Progenitor cell of endocrine pancreas (in vitro differentiated cells): ENCODE measurements around the gene MCRIP1. TPM values are rescaled to one million over a fixed set of nuclear protein-coding genes. Genes with fewer than 3 reads are reported as not detected.

Source experiments
- DNase-seq: peaks from one replicate; pipeline ENCODE4 v3.0.0; 2021; ENCODE audit warnings: low spot score; ENCODE audit not compliant: unreplicated experiment
- H3K27ac Mint-ChIP-seq: 2 replicates; pipeline ENCODE4 v1.8.0; 2021; ENCODE audit warnings: mild to moderate bottlenecking, moderate library complexity, mixed read lengths
- H3K27me3 Mint-ChIP-seq: 2 replicates; pipeline ENCODE4 v1.8.0; 2021; ENCODE audit warnings: mixed read lengths
- H3K36me3 Mint-ChIP-seq: 2 replicates; pipeline ENCODE4 v1.8.0; 2022; ENCODE audit warnings: mixed read lengths; ENCODE audit not compliant: insufficient read depth
- H3K4me1 Mint-ChIP-seq: 2 replicates; pipeline ENCODE4 v1.8.0; 2021; ENCODE audit warnings: low read depth, mixed read lengths
- H3K4me3 Mint-ChIP-seq: 2 replicates; pipeline ENCODE4 v1.8.0; 2021; ENCODE audit warnings: low read depth, mild to moderate bottlenecking, moderate library complexity, mixed read lengths
- H3K9me3 Mint-ChIP-seq: 2 replicates; pipeline ENCODE4 v1.8.0; 2021; ENCODE audit warnings: low read depth, mixed read lengths
- CTCF ChIP-seq: fragments of 200-600 bp; sonication (generic); IDR thresholded peaks from one replicate; pipeline ENCODE4 v1.5.0; 2021; ENCODE audit warnings: antibody characterized with exemption, mild to moderate bottlenecking; ENCODE audit not compliant: unreplicated experiment
- total RNA-seq: library from RNA; stranded (reverse); gene quantifications from 2 replicates; pipeline ENCODE4 v1.2.1, GENCODE V29; 2021

The MCRIP1 gene
- total RNA-seq, 1 donor from 2014 or later: 157 TPM

GRCh38 chr17:81822996-81823819 is 9.9 kb downstream of the MCRIP1 start:
- no peaks in the 10 kb centered on the region for H3K9me3 Mint-ChIP-seq
- no peak for TF ChIP-seq CTCF
- H3K27me3 Mint-ChIP-seq: peaks cover 3% of the 10 kb centered on the region
- DNase-seq: no peak
- no peak overlapping the region for H3K27ac Mint-ChIP-seq
- H3K4me1 Mint-ChIP-seq: no peaks in the 10 kb centered on the region
- H3K4me3 Mint-ChIP-seq: no peak overlapping the region
- peaks cover 2% of the 10 kb centered on the region for H3K36me3 Mint-ChIP-seq

GRCh38 chr17:81822312-81822637 is 10.8 kb downstream of the MCRIP1 start:
- peaks cover 2% of the 10 kb centered on the region for H3K36me3 Mint-ChIP-seq
- H3K27ac Mint-ChIP-seq: no peak overlapping the region
- peaks cover 8% of the 10 kb centered on the region for H3K27me3 Mint-ChIP-seq
- no peak for TF ChIP-seq CTCF
- H3K4me1 Mint-ChIP-seq: peaks cover 4% of the 10 kb centered on the region
- DNase-seq: no peak
- no peaks in the 10 kb centered on the region for H3K9me3 Mint-ChIP-seq
- no peak overlapping the region for H3K4me3 Mint-ChIP-seq

GRCh38 chr17:81821603-81822311 is 11.3 kb downstream of the MCRIP1 start:
- peak; percentile 20 for TF ChIP-seq CTCF
- Mint-ChIP-seq H3K4me1 (peaks cover 5% of the 10 kb centered on the region), H3K4me3 (no peak overlapping the region), H3K27ac (no peak overlapping the region), H3K36me3 (peaks cover 2% of the 10 kb centered on the region), H3K27me3 (peaks cover 10% of the 10 kb centered on the region), H3K9me3 (no peaks in the 10 kb centered on the region)
- DNase-seq: no peak

- TF ChIP-seq CTCF: no peak
- Mint-ChIP-seq H3K4me1 (peaks cover 7% of the 10 kb centered on the region), H3K27ac (no peak overlapping the region), H3K4me3 (no peak overlapping the region), H3K9me3 (no peaks in the 10 kb centered on the region), H3K27me3 (peaks cover 14% of the 10 kb centered on the region), H3K36me3 (peaks cover 2% of the 10 kb centered on the region)
- DNase-seq: no peak
Observed at GRCh38 chr17:81821147-81821546, 11.9 kb downstream of the MCRIP1 start.

GRCh38 chr17:81819708-81820107 is 13.4 kb downstream of the MCRIP1 start:
- Mint-ChIP-seq H3K36me3 (peaks cover 2% of the 10 kb centered on the region), H3K4me3 (no peak overlapping the region), H3K4me1 (peaks cover 14% of the 10 kb centered on the region), H3K9me3 (no peaks in the 10 kb centered on the region), H3K27me3 (peaks cover 16% of the 10 kb centered on the region), H3K27ac (no peak overlapping the region)
- TF ChIP-seq CTCF: no peak
- DNase-seq: no peak
